ENCODE measurements around the gene TPSAB1.

The TPSAB1 gene

GRCh38 chr16:1279081-1279944, 38.8 kb downstream of the TPSAB1 start:
- H3K9me3 ChIP-seq (ENCODE audit: insufficient read depth, low read length): no peaks in the 10 kb centered on the region
- no peaks in the 10 kb centered on the region for H3K79me2 ChIP-seq (ENCODE audit: low read length)
- no peaks in the 10 kb centered on the region for H3K27me3 ChIP-seq (ENCODE audit: low read depth, low read length)
- H2AFZ ChIP-seq (ENCODE audit: low read depth, low read length): no peak overlapping the region
- H3K36me3 ChIP-seq (replicated peaks; ENCODE audit: low read depth, low read length): no peaks in the 10 kb centered on the region
- H4K20me1 ChIP-seq (ENCODE audit: insufficient read depth, low read length): no peaks in the 10 kb centered on the region
- H3K4me2 ChIP-seq (ENCODE audit: low read length): no peak overlapping the region
- no peak overlapping the region for H3K27ac ChIP-seq (ENCODE audit: low read length)
- TF ChIP-seq CTCF (IDR thresholded peaks at IDR 0.05; ENCODE audit: low read depth, low read length) (no peak), EZH2phosphoT487 (IDR thresholded peaks at IDR 0.05; ENCODE audit: low read depth) (no peak)
- H3K4me1 ChIP-seq (ENCODE audit: low read length): no peaks in the 10 kb centered on the region
- H3K4me3 ChIP-seq (ENCODE audit: low read length): no peak overlapping the region
- no peak overlapping the region for H3K9ac ChIP-seq (ENCODE audit: low read length)

DNA sequence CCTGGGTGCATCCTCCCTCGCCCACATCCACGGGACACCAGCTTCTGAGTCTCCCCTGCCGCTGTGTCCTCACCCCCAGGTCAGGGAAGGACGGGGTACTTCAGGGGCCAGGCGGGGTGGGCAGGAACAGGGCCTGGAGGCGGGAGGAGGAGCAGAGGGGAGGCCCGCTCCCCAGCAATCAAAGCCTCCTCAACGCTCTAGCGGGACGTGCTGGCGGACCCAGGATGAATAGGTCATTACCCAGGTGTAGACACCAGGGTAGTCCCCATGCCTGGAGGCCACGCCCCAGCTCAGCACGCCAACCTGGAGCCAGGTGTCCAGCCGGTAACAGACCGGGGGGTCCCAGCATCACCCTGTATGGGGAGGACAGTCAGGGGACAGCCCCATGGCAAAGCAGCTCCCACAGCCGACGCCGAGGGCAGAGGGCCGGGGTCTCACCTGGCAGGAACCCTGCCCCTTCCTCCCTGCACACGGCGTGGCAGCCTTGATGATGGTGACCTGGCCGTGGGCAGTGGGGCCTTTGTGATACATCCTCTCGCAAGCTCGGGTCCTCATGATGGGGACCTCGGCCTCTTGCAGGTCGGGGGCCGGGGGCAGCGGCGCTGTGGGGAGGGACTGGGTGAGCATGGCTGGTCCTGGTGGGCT, 39.6 kb downstream of the TPSAB1 start:
- no peak overlapping the region for H3K4me2 ChIP-seq (ENCODE audit: low read length)
- no peaks in the 10 kb centered on the region for H3K4me1 ChIP-seq (ENCODE audit: low read length)
- H3K9ac ChIP-seq (ENCODE audit: low read length): no peak overlapping the region
- H3K79me2 ChIP-seq (ENCODE audit: low read length): no peaks in the 10 kb centered on the region
- H4K20me1 ChIP-seq (ENCODE audit: insufficient read depth, low read length): no peaks in the 10 kb centered on the region
- H3K27me3 ChIP-seq (ENCODE audit: low read depth, low read length): no peaks in the 10 kb centered on the region
- H3K36me3 ChIP-seq (replicated peaks; ENCODE audit: low read depth, low read length): no peaks in the 10 kb centered on the region
- H3K4me3 ChIP-seq (ENCODE audit: low read length): no peak overlapping the region
- no peak for TF ChIP-seq CTCF (IDR thresholded peaks at IDR 0.05; ENCODE audit: low read depth, low read length)
- TF ChIP-seq EZH2phosphoT487 (IDR thresholded peaks at IDR 0.05; ENCODE audit: low read depth): no peak
- H3K27ac ChIP-seq (ENCODE audit: low read length): no peak overlapping the region
- no peaks in the 10 kb centered on the region for H3K9me3 ChIP-seq (ENCODE audit: insufficient read depth, low read length)
- no peak overlapping the region for H2AFZ ChIP-seq (ENCODE audit: low read depth, low read length)

DNA sequence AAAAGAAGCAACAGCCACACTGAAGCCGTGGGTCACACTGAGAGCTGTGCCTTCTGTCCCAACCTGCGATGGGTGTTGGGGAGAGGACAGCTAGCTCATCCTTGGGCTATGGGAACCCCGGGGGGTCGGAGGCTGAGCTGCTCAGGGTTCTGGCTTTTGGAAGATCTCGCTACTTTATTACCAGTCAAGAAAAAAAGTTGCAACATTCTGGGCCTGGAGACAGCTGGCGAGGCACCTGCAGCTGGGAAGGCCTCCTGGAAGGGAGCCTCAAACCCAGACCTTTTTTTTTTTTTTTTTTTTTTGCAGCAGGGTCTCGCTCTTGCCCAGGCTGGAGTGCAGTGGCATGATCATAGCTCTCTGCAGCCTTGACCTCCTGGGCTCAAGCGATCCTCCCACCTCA, 40.3 kb downstream of the TPSAB1 start:
- Histone ChIP-seq H3K79me2 (ENCODE audit: low read length) (no peaks in the 10 kb centered on the region), H3K4me1 (ENCODE audit: low read length) (no peaks in the 10 kb centered on the region), H3K4me3 (ENCODE audit: low read length) (no peak overlapping the region), H3K36me3 (replicated peaks; ENCODE audit: low read depth, low read length) (no peaks in the 10 kb centered on the region), H3K27ac (ENCODE audit: low read length) (no peak overlapping the region), H4K20me1 (ENCODE audit: insufficient read depth, low read length) (no peaks in the 10 kb centered on the region), H3K4me2 (ENCODE audit: low read length) (no peak overlapping the region), H3K9ac (ENCODE audit: low read length) (no peak overlapping the region), H3K9me3 (ENCODE audit: insufficient read depth, low read length) (no peaks in the 10 kb centered on the region), H3K27me3 (ENCODE audit: low read depth, low read length) (no peaks in the 10 kb centered on the region), H2AFZ (ENCODE audit: low read depth, low read length) (no peak overlapping the region)
- TF ChIP-seq EZH2phosphoT487 (IDR thresholded peaks at IDR 0.05; ENCODE audit: low read depth) (no peak), CTCF (IDR thresholded peaks at IDR 0.05; ENCODE audit: low read depth, low read length) (no peak)

- H3K27me3 ChIP-seq (ENCODE audit: low read depth, low read length): no peaks in the 10 kb centered on the region
- no peak overlapping the region for H3K4me2 ChIP-seq (ENCODE audit: low read length)
- no peaks in the 10 kb centered on the region for H3K9me3 ChIP-seq (ENCODE audit: insufficient read depth, low read length)
- no peaks in the 10 kb centered on the region for H3K79me2 ChIP-seq (ENCODE audit: low read length)
- H2AFZ ChIP-seq (ENCODE audit: low read depth, low read length): no peak overlapping the region
- no peaks in the 10 kb centered on the region for H3K4me1 ChIP-seq (ENCODE audit: low read length)
- H3K27ac ChIP-seq (ENCODE audit: low read length): no peak overlapping the region
- no peaks in the 10 kb centered on the region for H4K20me1 ChIP-seq (ENCODE audit: insufficient read depth, low read length)
- H3K9ac ChIP-seq (ENCODE audit: low read length): no peak overlapping the region
- no peak overlapping the region for H3K4me3 ChIP-seq (ENCODE audit: low read length)
- TF ChIP-seq CTCF (IDR thresholded peaks at IDR 0.05; ENCODE audit: low read depth, low read length) (no peak), EZH2phosphoT487 (IDR thresholded peaks at IDR 0.05; ENCODE audit: low read depth) (no peak)
- no peaks in the 10 kb centered on the region for H3K36me3 ChIP-seq (replicated peaks; ENCODE audit: low read depth, low read length)
These were observed 41.0 kb downstream of the TPSAB1 start for GRCh38 chr16:1281517-1281916.
